ENCODE results near the gene AGPAT2. TPM values are rescaled to one million over a fixed set of nuclear protein-coding genes. Genes with fewer than 3 reads are reported as not detected.

Gene AGPAT2
- total and polyA plus RNA-seq, 2 experiments from 2014 or later: 31.8 to 44.7 TPM

DNA sequence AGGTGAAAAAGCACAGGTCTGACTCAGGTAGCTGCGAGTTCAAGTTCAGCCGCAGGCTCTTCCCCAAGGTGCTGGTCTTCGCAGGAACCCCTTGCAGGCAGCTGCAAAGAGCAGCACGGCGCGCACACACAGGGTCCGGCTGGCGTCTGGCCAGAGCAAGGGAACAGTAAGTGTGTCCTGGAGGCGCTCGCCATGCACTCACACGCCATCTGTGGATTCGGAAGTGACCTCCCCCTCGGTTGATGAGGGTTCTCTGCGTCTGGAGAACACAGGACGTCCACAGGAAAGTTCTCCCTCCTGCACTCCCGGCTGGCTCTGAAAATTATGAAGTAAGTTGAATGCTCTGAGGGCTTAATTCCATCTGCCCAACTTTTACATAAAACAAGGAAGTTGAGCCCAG, 38.5 kb downstream of the AGPAT2 start:
- DNase-seq (ENCODE audit: low spot score): no peak
- no peak overlapping the region for H2AFZ ChIP-seq
- H3F3A ChIP-seq (replicated peaks; ENCODE audit: low read depth): no peaks in the 10 kb centered on the region
- no peaks in the 10 kb centered on the region for H3K79me2 ChIP-seq (replicated peaks; ENCODE audit: insufficient read depth)
- no peaks in the 10 kb centered on the region for H3K36me3 ChIP-seq (ENCODE audit: insufficient read depth)
- H3K4me1 Mint-ChIP-seq: peaks cover 3% of the 10 kb centered on the region; the same call in 1 of the 3 replicates
- H3K27me3 Mint-ChIP-seq (ENCODE audit: insufficient read depth, low read depth, poor library complexity): peaks cover 2% of the 10 kb centered on the region
- no peak overlapping the region for H3K4me3 ChIP-seq
- no peak overlapping the region for H3K4me2 ChIP-seq
- H4K20me1 ChIP-seq (replicated peaks; ENCODE audit: insufficient read depth): no peaks in the 10 kb centered on the region
- no peak overlapping the region for H3K4me3 Mint-ChIP-seq
- no peak overlapping the region for H3K27ac Mint-ChIP-seq
- H3K9me3 Mint-ChIP-seq: no peaks in the 10 kb centered on the region
- H3K36me3 Mint-ChIP-seq (ENCODE audit: low read depth): no peaks in the 10 kb centered on the region
- no peak for ATAC-seq
- no peaks in the 10 kb centered on the region; the same call in 1 of the 2 replicates for H3K4me1 ChIP-seq (ENCODE audit: insufficient read depth)
- no peak overlapping the region for H3K27ac ChIP-seq (ENCODE audit: low read depth)
- H3K27me3 ChIP-seq (ENCODE audit: insufficient read depth): no peaks in the 10 kb centered on the region
- H3K9me2 ChIP-seq (ENCODE audit: insufficient read depth): no peaks in the 10 kb centered on the region
- TF ChIP-seq, protein P1, sequence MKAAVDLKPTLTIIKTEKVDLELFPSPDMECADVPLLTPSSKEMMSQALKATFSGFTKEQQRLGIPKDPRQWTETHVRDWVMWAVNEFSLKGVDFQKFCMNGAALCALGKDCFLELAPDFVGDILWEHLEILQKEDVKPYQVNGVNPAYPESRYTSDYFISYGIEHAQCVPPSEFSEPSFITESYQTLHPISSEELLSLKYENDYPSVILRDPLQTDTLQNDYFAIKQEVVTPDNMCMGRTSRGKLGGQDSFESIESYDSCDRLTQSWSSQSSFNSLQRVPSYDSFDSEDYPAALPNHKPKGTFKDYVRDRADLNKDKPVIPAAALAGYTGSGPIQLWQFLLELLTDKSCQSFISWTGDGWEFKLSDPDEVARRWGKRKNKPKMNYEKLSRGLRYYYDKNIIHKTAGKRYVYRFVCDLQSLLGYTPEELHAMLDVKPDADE (IDR thresholded peaks at IDR 0.05): no peak
- TF ChIP-seq ZNF114 (CRISPR knock-in tag; IDR thresholded peaks at IDR 0.05) (no peak), EZH2phosphoT487 (IDR thresholded peaks at IDR 0.05; ENCODE audit: unreplicated experiment) (no peak), ZNF331 (CRISPR knock-in tag; IDR thresholded peaks at IDR 0.05; ENCODE audit: low read depth) (no peak), STAT1 (IDR thresholded peaks at IDR 0.05; ENCODE audit: unreplicated experiment) (no peak), POLR2AphosphoS5 (IDR thresholded peaks at IDR 0.05; ENCODE audit: low read depth) (no peak), JUNB (IDR thresholded peaks at IDR 0.05; ENCODE audit: unreplicated experiment) (no peak), NANOG (IDR thresholded peaks at IDR 0.05; ENCODE audit: borderline replicate concordance) (no peak)
- TF ChIP-seq, protein P2, sequence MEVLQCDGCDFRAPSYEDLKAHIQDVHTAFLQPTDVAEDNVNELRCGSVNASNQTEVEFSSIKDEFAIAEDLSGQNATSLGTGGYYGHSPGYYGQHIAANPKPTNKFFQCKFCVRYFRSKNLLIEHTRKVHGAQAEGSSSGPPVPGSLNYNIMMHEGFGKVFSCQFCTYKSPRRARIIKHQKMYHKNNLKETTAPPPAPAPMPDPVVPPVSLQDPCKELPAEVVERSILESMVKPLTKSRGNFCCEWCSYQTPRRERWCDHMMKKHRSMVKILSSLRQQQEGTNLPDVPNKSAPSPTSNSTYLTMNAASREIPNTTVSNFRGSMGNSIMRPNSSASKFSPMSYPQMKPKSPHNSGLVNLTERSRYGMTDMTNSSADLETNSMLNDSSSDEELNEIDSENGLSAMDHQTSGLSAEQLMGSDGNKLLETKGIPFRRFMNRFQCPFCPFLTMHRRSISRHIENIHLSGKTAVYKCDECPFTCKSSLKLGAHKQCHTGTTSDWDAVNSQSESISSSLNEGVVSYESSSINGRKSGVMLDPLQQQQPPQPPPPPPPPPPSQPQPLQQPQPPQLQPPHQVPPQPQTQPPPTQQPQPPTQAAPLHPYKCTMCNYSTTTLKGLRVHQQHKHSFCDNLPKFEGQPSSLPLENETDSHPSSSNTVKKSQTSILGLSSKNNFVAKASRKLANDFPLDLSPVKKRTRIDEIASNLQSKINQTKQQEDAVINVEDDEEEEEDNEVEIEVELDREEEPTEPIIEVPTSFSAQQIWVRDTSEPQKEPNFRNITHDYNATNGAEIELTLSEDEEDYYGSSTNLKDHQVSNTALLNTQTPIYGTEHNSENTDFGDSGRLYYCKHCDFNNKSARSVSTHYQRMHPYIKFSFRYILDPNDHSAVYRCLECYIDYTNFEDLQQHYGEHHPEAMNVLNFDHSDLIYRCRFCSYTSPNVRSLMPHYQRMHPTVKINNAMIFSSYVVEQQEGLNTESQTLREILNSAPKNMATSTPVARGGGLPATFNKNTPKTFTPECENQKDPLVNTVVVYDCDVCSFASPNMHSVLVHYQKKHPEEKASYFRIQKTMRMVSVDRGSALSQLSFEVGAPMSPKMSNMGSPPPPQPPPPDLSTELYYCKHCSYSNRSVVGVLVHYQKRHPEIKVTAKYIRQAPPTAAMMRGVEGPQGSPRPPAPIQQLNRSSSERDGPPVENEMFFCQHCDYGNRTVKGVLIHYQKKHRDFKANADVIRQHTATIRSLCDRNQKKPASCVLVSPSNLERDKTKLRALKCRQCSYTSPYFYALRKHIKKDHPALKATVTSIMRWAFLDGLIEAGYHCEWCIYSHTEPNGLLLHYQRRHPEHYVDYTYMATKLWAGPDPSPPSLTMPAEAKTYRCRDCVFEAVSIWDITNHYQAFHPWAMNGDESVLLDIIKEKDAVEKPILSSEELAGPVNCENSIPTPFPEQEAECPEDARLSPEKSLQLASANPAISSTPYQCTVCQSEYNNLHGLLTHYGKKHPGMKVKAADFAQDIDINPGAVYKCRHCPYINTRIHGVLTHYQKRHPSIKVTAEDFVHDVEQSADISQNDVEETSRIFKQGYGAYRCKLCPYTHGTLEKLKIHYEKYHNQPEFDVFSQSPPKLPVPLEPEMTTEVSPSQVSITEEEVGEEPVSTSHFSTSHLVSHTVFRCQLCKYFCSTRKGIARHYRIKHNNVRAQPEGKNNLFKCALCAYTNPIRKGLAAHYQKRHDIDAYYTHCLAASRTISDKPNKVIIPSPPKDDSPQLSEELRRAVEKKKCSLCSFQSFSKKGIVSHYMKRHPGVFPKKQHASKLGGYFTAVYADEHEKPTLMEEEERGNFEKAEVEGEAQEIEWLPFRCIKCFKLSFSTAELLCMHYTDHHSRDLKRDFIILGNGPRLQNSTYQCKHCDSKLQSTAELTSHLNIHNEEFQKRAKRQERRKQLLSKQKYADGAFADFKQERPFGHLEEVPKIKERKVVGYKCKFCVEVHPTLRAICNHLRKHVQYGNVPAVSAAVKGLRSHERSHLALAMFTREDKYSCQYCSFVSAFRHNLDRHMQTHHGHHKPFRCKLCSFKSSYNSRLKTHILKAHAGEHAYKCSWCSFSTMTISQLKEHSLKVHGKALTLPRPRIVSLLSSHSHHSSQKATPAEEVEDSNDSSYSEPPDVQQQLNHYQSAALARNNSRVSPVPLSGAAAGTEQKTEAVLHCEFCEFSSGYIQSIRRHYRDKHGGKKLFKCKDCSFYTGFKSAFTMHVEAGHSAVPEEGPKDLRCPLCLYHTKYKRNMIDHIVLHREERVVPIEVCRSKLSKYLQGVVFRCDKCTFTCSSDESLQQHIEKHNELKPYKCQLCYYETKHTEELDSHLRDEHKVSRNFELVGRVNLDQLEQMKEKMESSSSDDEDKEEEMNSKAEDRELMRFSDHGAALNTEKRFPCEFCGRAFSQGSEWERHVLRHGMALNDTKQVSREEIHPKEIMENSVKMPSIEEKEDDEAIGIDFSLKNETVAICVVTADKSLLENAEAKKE (CRISPR knock-in tag; IDR thresholded peaks at IDR 0.05): no peak
